SK-N-MC (cell line): ENCODE results near the gene SFXN2.

Source experiments
- EZH2 ChIP-seq: fragments of 200-600 bp; sonication (generic); IDR thresholded peaks from one replicate; pipeline ENCODE4 v1.6.1; 2017; ENCODE audit warnings: antibody characterized with exemption
- POLR2AphosphoS5 ChIP-seq: IDR thresholded peaks from 2 replicates; pipeline ENCODE4 v1.6.1; 2012; ENCODE audit warnings: mild to moderate bottlenecking, low read depth, low read length, borderline replicate concordance

- TF ChIP-seq POLR2AphosphoS5, result no peak
- no peak for TF ChIP-seq EZH2
These were observed 34.8 kb upstream of the SFXN2 start for GRCh38 chr10:102679596-102679995.
